Measurements from ENCODE around the gene DNAJC6.
"Not testable (repeated sequence)": the region's sequence is repeated elsewhere in the genome, so short reads cannot be mapped to it uniquely, and the experiment has no call there.

The DNAJC6 gene

GRCh38 chr1:65355031-65355712, 45.8 kb downstream of the DNAJC6 start:
- no peak for DNase-seq (ENCODE audit: low read depth)

- DNase-seq (ENCODE audit: low read depth): no peak
These were observed 48.1 kb downstream of the DNAJC6 start for GRCh38 chr1:65357291-65357960.

- DNase-seq (ENCODE audit: low read depth): no peak
These were observed 50.5 kb downstream of the DNAJC6 start for GRCh38 chr1:65359888-65360287.

GRCh38 chr1:65360648-65361047, 51.3 kb downstream of the DNAJC6 start:
- no peak for DNase-seq (ENCODE audit: low read depth)

- no peak for DNase-seq (ENCODE audit: low read depth)
These were observed 53.2 kb downstream of the DNAJC6 start for GRCh38 chr1:65362545-65362944.

- DNase-seq (ENCODE audit: low read depth): no peak
These were observed 54.1 kb downstream of the DNAJC6 start for GRCh38 chr1:65363484-65363883.

GRCh38 chr1:65368403-65368802, 59.1 kb downstream of the DNAJC6 start:
- no peak for DNase-seq (ENCODE audit: low read depth)

GRCh38 chr1:65371544-65371943, 62.2 kb downstream of the DNAJC6 start:
- no peak for DNase-seq (ENCODE audit: low read depth)

GRCh38 chr1:65372557-65372956, 63.2 kb downstream of the DNAJC6 start:
- DNase-seq (ENCODE audit: low read depth): no peak

GRCh38 chr1:65377496-65378246, 68.3 kb downstream of the DNAJC6 start:
- DNase-seq (ENCODE audit: low read depth): no peak

- no peak for DNase-seq (ENCODE audit: low read depth)
These were observed 69.1 kb downstream of the DNAJC6 start for GRCh38 chr1:65378247-65378946.

- not testable (repeated sequence) for DNase-seq (ENCODE audit: low read depth)
These were observed 75.1 kb downstream of the DNAJC6 start for GRCh38 chr1:65384426-65384825.

- DNase-seq (ENCODE audit: low read depth): no peak
These were observed 77.1 kb downstream of the DNAJC6 start for GRCh38 chr1:65386439-65386838.

- DNase-seq (ENCODE audit: low read depth): no peak
These were observed 78.5 kb downstream of the DNAJC6 start for GRCh38 chr1:65387821-65388220.

GRCh38 chr1:65388908-65389695, 79.8 kb downstream of the DNAJC6 start:
- DNase-seq (ENCODE audit: low read depth): no peak

GRCh38 chr1:65392497-65392896, 83.2 kb downstream of the DNAJC6 start:
- DNase-seq (ENCODE audit: low read depth): no peak

- no peak for DNase-seq (ENCODE audit: low read depth)
These were observed 84.0 kb downstream of the DNAJC6 start for GRCh38 chr1:65393347-65393746.

GRCh38 chr1:65393928-65394327, 84.6 kb downstream of the DNAJC6 start:
- no peak for DNase-seq (ENCODE audit: low read depth)

- no peak for DNase-seq (ENCODE audit: low read depth)
These were observed 86.7 kb downstream of the DNAJC6 start for GRCh38 chr1:65395887-65396612.

GRCh38 chr1:65398083-65398482, 88.7 kb downstream of the DNAJC6 start:
- DNase-seq (ENCODE audit: low read depth): no peak

GRCh38 chr1:65399003-65399402, 89.7 kb downstream of the DNAJC6 start:
- no peak for DNase-seq (ENCODE audit: low read depth)
